C4-2B (cell line): ENCODE results near the gene ARHGAP27.
"Not testable (repeated sequence)": the region's sequence is repeated elsewhere in the genome, so short reads cannot be mapped to it uniquely, and the experiment has no call there.

Experiments
- H3K27ac ChIP-seq: fragments of 450-650 bp; 2 replicates; pipeline ENCODE4 v1.5.1; 2017
- CTCF ChIP-seq: fragments of 450-650 bp; conservative IDR thresholded peaks from 2 replicates; pipeline ENCODE4 v1.5.1; 2017; ENCODE audit warnings: mild to moderate bottlenecking
- ZFX ChIP-seq: fragments of 450-650 bp; IDR thresholded peaks from 2 replicates; pipeline ENCODE4 v1.6.1; 2017

The ARHGAP27 gene

GRCh38 chr17:45351831-45352230, 80.8 kb downstream of the ARHGAP27 start:
- TF ChIP-seq ZFX (no peak), CTCF (no peak)
- no peak overlapping the region for H3K27ac ChIP-seq

DNA sequence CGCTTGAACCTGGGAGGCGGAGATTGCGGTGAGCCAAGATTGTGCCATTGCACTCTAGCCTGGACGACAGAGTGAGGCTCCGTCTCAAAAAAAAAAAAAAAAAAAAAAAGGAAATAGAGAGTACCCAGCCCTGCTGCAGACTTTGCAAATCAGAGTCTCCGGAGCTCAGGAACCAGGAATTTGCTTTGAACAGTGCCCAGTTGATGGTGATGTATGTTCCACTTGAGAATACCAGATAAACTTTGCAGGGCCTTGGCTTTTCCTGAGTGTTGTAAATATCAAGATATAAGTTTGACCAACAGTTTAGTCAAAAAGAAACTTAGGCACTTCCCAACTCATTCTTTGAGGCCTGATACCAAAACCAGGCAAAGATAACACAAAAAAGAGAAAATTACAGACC, 85.2 kb downstream of the ARHGAP27 start:
- TF ChIP-seq CTCF (no peak), ZFX (no peak)
- no peak overlapping the region for H3K27ac ChIP-seq

- no peak for TF ChIP-seq CTCF
- no peak for TF ChIP-seq ZFX
- no peak overlapping the region for H3K27ac ChIP-seq
These were observed 86.3 kb downstream of the ARHGAP27 start for GRCh38 chr17:45346216-45347015.

- H3K27ac ChIP-seq, result no peak overlapping the region
- TF ChIP-seq ZFX (no peak), CTCF (no peak)
These were observed 87.0 kb downstream of the ARHGAP27 start for GRCh38 chr17:45345554-45346215.

GRCh38 chr17:45345246-45345553, 87.5 kb downstream of the ARHGAP27 start:
- no peak overlapping the region for H3K27ac ChIP-seq

DNA sequence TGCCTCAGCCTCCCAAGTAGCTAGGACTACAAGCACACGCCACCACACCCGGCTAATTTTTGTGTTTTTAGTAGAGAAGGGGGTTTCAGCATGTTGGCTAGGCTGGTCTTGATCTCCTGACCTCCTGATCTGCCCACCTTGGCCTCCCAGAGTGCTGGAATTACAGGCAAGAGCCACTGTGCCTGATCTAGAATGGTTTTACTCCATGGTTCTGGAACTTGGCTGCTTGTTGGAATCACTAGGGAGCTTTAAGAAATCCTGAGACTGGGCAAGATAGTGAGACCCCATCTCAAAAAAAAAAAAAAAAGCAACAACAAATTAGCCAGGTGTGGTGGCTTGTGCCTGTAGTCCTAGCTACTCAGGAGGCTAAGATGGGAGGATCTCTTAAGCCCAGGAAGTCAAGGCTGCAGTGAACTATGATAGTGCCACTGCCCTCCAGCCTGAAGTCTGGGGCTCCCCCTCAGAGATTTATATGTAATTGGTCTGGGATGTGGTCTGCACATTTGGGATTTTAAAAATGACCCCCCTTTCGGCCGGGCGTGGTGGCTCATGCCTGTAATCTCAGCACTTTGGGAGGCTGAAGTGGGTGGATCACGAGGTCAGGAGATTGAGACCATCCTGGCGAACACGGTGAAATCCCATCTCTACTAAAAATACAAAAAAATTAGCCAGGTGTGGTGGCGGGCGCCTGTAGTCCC, 88.6 kb downstream of the ARHGAP27 start:
- H3K27ac ChIP-seq, result not testable (repeated sequence)

More at GRCh38 chr17:45345246-45345553, 87.5 kb downstream of the ARHGAP27 start:
- TF ChIP-seq CTCF (no peak), ZFX (no peak)
